CD1c-positive myeloid dendritic cell (primary cell): ENCODE measurements around the gene STX8.
"Not testable (repeated sequence)": the region's sequence is repeated elsewhere in the genome, so short reads cannot be mapped to it uniquely, and the experiment has no call there.

ENCODE experiments used
- DNase-seq: peaks from one replicate; pipeline ENCODE4 v3.0.0-alpha.2; 2016; ENCODE audit errors: extremely low spot score

The STX8 gene

GRCh38 chr17:9261081-9262012 is 314.3 kb downstream of the STX8 start:
- no peak for DNase-seq

- DNase-seq, result no peak
Measured at GRCh38 chr17:9259419-9259818, 316.2 kb downstream of the STX8 start.

- no peak for DNase-seq
Measured at GRCh38 chr17:9258115-9259015, 317.3 kb downstream of the STX8 start.

GRCh38 chr17:9257630-9257965 is 318.0 kb downstream of the STX8 start:
- not testable (repeated sequence) for DNase-seq

GRCh38 chr17:9256751-9257629 is 318.6 kb downstream of the STX8 start:
- DNase-seq, result peak; percentile 34

- DNase-seq, result no peak
Measured at GRCh38 chr17:9256361-9256750, 319.3 kb downstream of the STX8 start.

GRCh38 chr17:9255833-9256232 is 319.8 kb downstream of the STX8 start:
- no peak for DNase-seq

GRCh38 chr17:9254841-9255240 is 320.8 kb downstream of the STX8 start:
- DNase-seq, result no peak

- DNase-seq, result no peak
Measured at GRCh38 chr17:9253308-9253707, 322.3 kb downstream of the STX8 start.

GRCh38 chr17:9251273-9251672 is 324.3 kb downstream of the STX8 start:
- no peak for DNase-seq

- DNase-seq, result no peak
Measured at GRCh38 chr17:9249245-9249953, 326.2 kb downstream of the STX8 start.

- no peak for DNase-seq
Measured at GRCh38 chr17:9247401-9247938, 328.1 kb downstream of the STX8 start.

- no peak for DNase-seq
Measured at GRCh38 chr17:9244066-9245052, 331.3 kb downstream of the STX8 start.

- no peak for DNase-seq
Measured at GRCh38 chr17:9242983-9243382, 332.6 kb downstream of the STX8 start.

GRCh38 chr17:9242497-9242881 is 333.1 kb downstream of the STX8 start:
- DNase-seq, result no peak

GRCh38 chr17:9241774-9242496 is 333.7 kb downstream of the STX8 start:
- DNase-seq, result no peak

GRCh38 chr17:9241371-9241712 is 334.3 kb downstream of the STX8 start:
- no peak for DNase-seq

GRCh38 chr17:9240659-9241370 is 334.8 kb downstream of the STX8 start:
- DNase-seq, result no peak
